Measurements from ENCODE around the gene VILL.

Gene VILL

GRCh38 chr3:37993820-37994638 lies 3.4 kb downstream of the VILL start:
- no peak for TF ChIP-seq CREB1 (IDR thresholded peaks at IDR 0.05; ENCODE audit: low read depth)
- no peak for TF ChIP-seq USF1 (IDR thresholded peaks at IDR 0.05)
- TF ChIP-seq TEAD4 (IDR thresholded peaks at IDR 0.05) = no peak
- no peak for TF ChIP-seq TAF1 (IDR thresholded peaks at IDR 0.05; ENCODE audit: low read depth)
- no peak for TF ChIP-seq ZBTB7A (IDR thresholded peaks at IDR 0.05; ENCODE audit: low read depth)
- TF ChIP-seq CEBPB (IDR thresholded peaks at IDR 0.05) = no peak
- no peak for TF ChIP-seq RAD21 (IDR thresholded peaks at IDR 0.05; ENCODE audit: low read depth)

DNA sequence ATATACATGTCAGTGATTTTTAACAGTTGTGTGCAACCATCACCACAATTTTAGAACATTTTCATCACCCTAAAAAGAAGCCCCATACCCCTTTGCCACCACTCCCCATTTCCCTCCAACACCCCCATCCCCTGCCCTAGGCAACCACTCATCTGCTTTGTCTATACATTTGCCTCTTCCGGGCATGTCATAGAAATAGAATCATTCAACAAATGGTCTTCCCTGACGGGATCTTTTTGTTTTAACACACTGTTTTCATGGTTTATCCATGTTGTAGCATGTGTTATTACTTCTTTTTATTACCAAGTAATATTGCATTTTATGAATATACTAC lies 4.0 kb downstream of the VILL start:
- no peak for TF ChIP-seq ZBTB7A (IDR thresholded peaks at IDR 0.05; ENCODE audit: low read depth)

GRCh38 chr3:37995652-37996641 lies 5.4 kb downstream of the VILL start:
- TF ChIP-seq ZBTB7A (IDR thresholded peaks at IDR 0.05; ENCODE audit: low read depth) = no peak
- no peak for TF ChIP-seq TAF1 (IDR thresholded peaks at IDR 0.05; ENCODE audit: low read depth)
- TF ChIP-seq EGR1 (IDR thresholded peaks at IDR 0.05) = no peak
- TF ChIP-seq CREB1 (IDR thresholded peaks at IDR 0.05; ENCODE audit: low read depth) = no peak
- no peak for TF ChIP-seq YY1 (IDR thresholded peaks at IDR 0.05; ENCODE audit: low read depth)
- TF ChIP-seq NFIC (IDR thresholded peaks at IDR 0.05) = no peak
- no peak for TF ChIP-seq TEAD4 (IDR thresholded peaks at IDR 0.05)
- TF ChIP-seq, protein P1, sequence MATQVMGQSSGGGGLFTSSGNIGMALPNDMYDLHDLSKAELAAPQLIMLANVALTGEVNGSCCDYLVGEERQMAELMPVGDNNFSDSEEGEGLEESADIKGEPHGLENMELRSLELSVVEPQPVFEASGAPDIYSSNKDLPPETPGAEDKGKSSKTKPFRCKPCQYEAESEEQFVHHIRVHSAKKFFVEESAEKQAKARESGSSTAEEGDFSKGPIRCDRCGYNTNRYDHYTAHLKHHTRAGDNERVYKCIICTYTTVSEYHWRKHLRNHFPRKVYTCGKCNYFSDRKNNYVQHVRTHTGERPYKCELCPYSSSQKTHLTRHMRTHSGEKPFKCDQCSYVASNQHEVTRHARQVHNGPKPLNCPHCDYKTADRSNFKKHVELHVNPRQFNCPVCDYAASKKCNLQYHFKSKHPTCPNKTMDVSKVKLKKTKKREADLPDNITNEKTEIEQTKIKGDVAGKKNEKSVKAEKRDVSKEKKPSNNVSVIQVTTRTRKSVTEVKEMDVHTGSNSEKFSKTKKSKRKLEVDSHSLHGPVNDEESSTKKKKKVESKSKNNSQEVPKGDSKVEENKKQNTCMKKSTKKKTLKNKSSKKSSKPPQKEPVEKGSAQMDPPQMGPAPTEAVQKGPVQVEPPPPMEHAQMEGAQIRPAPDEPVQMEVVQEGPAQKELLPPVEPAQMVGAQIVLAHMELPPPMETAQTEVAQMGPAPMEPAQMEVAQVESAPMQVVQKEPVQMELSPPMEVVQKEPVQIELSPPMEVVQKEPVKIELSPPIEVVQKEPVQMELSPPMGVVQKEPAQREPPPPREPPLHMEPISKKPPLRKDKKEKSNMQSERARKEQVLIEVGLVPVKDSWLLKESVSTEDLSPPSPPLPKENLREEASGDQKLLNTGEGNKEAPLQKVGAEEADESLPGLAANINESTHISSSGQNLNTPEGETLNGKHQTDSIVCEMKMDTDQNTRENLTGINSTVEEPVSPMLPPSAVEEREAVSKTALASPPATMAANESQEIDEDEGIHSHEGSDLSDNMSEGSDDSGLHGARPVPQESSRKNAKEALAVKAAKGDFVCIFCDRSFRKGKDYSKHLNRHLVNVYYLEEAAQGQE (IDR thresholded peaks at IDR 0.05; ENCODE audit: low read depth) = no peak
- no peak for TF ChIP-seq USF1 (IDR thresholded peaks at IDR 0.05)

GRCh38 chr3:37996785-37997301 lies 6.3 kb downstream of the VILL start:
- TF ChIP-seq RAD21 (IDR thresholded peaks at IDR 0.05; ENCODE audit: low read depth) (peak; percentile 67), YY1 (IDR thresholded peaks at IDR 0.05; ENCODE audit: low read depth) (no peak), EP300 (IDR thresholded peaks at IDR 0.05; ENCODE audit: borderline replicate concordance) (no peak), USF1 (IDR thresholded peaks at IDR 0.05) (peak; percentile 98)
- TF ChIP-seq, protein P2, sequence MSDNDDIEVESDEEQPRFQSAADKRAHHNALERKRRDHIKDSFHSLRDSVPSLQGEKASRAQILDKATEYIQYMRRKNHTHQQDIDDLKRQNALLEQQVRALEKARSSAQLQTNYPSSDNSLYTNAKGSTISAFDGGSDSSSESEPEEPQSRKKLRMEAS (IDR thresholded peaks at IDR 0.05) = peak; percentile 86

- TF ChIP-seq EP300 (IDR thresholded peaks at IDR 0.05; ENCODE audit: borderline replicate concordance) (no peak), USF1 (IDR thresholded peaks at IDR 0.05) (no peak), ZBTB7A (IDR thresholded peaks at IDR 0.05; ENCODE audit: low read depth) (no peak), EGR1 (IDR thresholded peaks at IDR 0.05) (no peak), CREB1 (IDR thresholded peaks at IDR 0.05; ENCODE audit: low read depth) (no peak), TEAD4 (IDR thresholded peaks at IDR 0.05) (no peak), CEBPB (IDR thresholded peaks at IDR 0.05) (no peak)
- TF ChIP-seq, protein P2 (IDR thresholded peaks at IDR 0.05) = no peak
These were observed 6.8 kb downstream of the VILL start for GRCh38 chr3:37997342-37997741.

- TF ChIP-seq EGR1 (IDR thresholded peaks at IDR 0.05) (no peak), CEBPB (IDR thresholded peaks at IDR 0.05) (no peak), YY1 (IDR thresholded peaks at IDR 0.05; ENCODE audit: low read depth) (no peak), TCF12 (IDR thresholded peaks at IDR 0.05; ENCODE audit: low read depth) (no peak), FOXM1 (IDR thresholded peaks at IDR 0.05; ENCODE audit: borderline replicate concordance, low read depth) (no peak), TAF1 (IDR thresholded peaks at IDR 0.05; ENCODE audit: low read depth) (no peak), RAD21 (IDR thresholded peaks at IDR 0.05; ENCODE audit: low read depth) (no peak), USF1 (IDR thresholded peaks at IDR 0.05) (no peak), ZBTB7A (IDR thresholded peaks at IDR 0.05; ENCODE audit: low read depth) (no peak)
- TF ChIP-seq, protein P2 (IDR thresholded peaks at IDR 0.05) = no peak
These were observed 7.3 kb downstream of the VILL start for GRCh38 chr3:37997791-37998370.
